Stomach smooth muscle (tissue), 2 donors: ENCODE data around the gene MEF2D.

Source experiments
- H3K27ac ChIP-seq: one replicate; pipeline ENCODE4 v1.7.0; 2013; ENCODE audit warnings: mild to moderate bottlenecking, low read length, inconsistent platforms
- H3K27me3 ChIP-seq, 2 donors: one replicate each; pipeline ENCODE4 v1.7.0; 2013; ENCODE audit warnings: low read length in 2 of 2; ENCODE audit not compliant: insufficient read depth in 2 of 2, control insufficient read depth in 1 of 2
- H3K36me3 ChIP-seq, 2 donors: one replicate each; pipeline ENCODE4 v1.7.0; 2013; ENCODE audit warnings: low read length in 2 of 2; ENCODE audit not compliant: control insufficient read depth in 2 of 2, insufficient read depth in 2 of 2
- H3K4me1 ChIP-seq: one replicate; pipeline ENCODE4 v1.7.0; 2013; ENCODE audit warnings: low read length; ENCODE audit not compliant: control insufficient read depth, insufficient read depth
- H3K4me3 ChIP-seq, 2 donors: one replicate each; pipeline ENCODE4 v1.7.0; 2013; ENCODE audit warnings: low read length in 2 of 2
- H3K9ac ChIP-seq, 2 donors: one replicate each; pipeline ENCODE4 v1.7.0; 2013; ENCODE audit warnings: low read length in 2 of 2, mild to moderate bottlenecking in 1 of 2
- H3K9me3 ChIP-seq, 2 donors: one replicate each; pipeline ENCODE4 v1.7.0; 2013; ENCODE audit warnings: low read length in 2 of 2; ENCODE audit not compliant: control insufficient read depth in 2 of 2
- donor health status: healthy.
- donor health status: Pancreatic carcinoma.

The MEF2D gene

GRCh38 chr1:156417401-156418020 lies 83.1 kb downstream of the MEF2D start:
- Histone ChIP-seq H3K4me1 (peaks cover 23% of the 10 kb centered on the region), H3K27me3 (peaks cover 77 to 78% of the 10 kb centered on the region in 2 donors), H3K9me3 (no peaks in the 10 kb centered on the region), H3K27ac (no peak overlapping the region), H3K36me3 (no peaks in the 10 kb centered on the region), H3K4me3 (no peak overlapping the region), H3K9ac (no peak overlapping the region)

- H3K9ac ChIP-seq, result no peak overlapping the region
- H3K4me1 ChIP-seq, result peaks cover 22% of the 10 kb centered on the region
- peaks cover 72 to 73% of the 10 kb centered on the region in 2 donors for H3K27me3 ChIP-seq
- no peaks in the 10 kb centered on the region for H3K9me3 ChIP-seq
- no peak overlapping the region for H3K4me3 ChIP-seq
- H3K36me3 ChIP-seq, result no peaks in the 10 kb centered on the region
- no peak overlapping the region for H3K27ac ChIP-seq
Measured at GRCh38 chr1:156416993-156417392, 83.6 kb downstream of the MEF2D start.

- H3K4me1 ChIP-seq, result no peaks in the 10 kb centered on the region
- H3K36me3 ChIP-seq, result no peaks in the 10 kb centered on the region
- peaks cover 52 to 58% of the 10 kb centered on the region in 2 donors for H3K27me3 ChIP-seq
- H3K9ac ChIP-seq, result no peak overlapping the region
- H3K4me3 ChIP-seq, result no peak overlapping the region
- no peak overlapping the region for H3K27ac ChIP-seq
- H3K9me3 ChIP-seq, result no peaks in the 10 kb centered on the region
Measured at GRCh38 chr1:156414461-156415064, 86.0 kb downstream of the MEF2D start.
